Embryonic facial prominence (tissue), 1 donor: ENCODE results near the gene POLR2F.
"Not testable (repeated sequence)": the region's sequence is repeated elsewhere in the genome, so short reads cannot be mapped to it uniquely, and the experiment has no call there.

Experiments
- DNase-seq: peaks from one replicate; pipeline ENCODE4 v3.0.0-alpha.2; 2016; ENCODE audit errors: extremely low spot score

The POLR2F gene

GRCh38 chr22:37953062-37953436 is 450 bp upstream of the POLR2F start:
- DNase-seq = no peak

- DNase-seq = no peak
Measured at GRCh38 chr22:37954686-37955085, 1.2 kb downstream of the POLR2F start.

GRCh38 chr22:37955825-37956397 is 2.4 kb downstream of the POLR2F start:
- DNase-seq = not testable (repeated sequence)

GRCh38 chr22:37957232-37957631 is 3.7 kb downstream of the POLR2F start:
- DNase-seq = no peak

- no peak for DNase-seq
Measured at GRCh38 chr22:37959231-37959825, 5.8 kb downstream of the POLR2F start.

GRCh38 chr22:37961062-37961461 is 7.6 kb downstream of the POLR2F start:
- no peak for DNase-seq

GRCh38 chr22:37965940-37966664 is 12.6 kb downstream of the POLR2F start:
- DNase-seq = no peak

GRCh38 chr22:37967147-37967546 is 13.6 kb downstream of the POLR2F start:
- no peak for DNase-seq

- DNase-seq = no peak
Measured at GRCh38 chr22:37967637-37968451, 14.3 kb downstream of the POLR2F start.

- no peak for DNase-seq
Measured at GRCh38 chr22:37968452-37969251, 15.2 kb downstream of the POLR2F start.

- DNase-seq = no peak
Measured at GRCh38 chr22:37970864-37971263, 17.4 kb downstream of the POLR2F start.

- no peak for DNase-seq
Measured at GRCh38 chr22:37971475-37972434, 18.3 kb downstream of the POLR2F start.

GRCh38 chr22:37972527-37972926 is 19.0 kb downstream of the POLR2F start:
- DNase-seq = no peak

GRCh38 chr22:37973271-37974170 is 20.0 kb downstream of the POLR2F start:
- DNase-seq = no peak

- DNase-seq = no peak
Measured at GRCh38 chr22:37975153-37975552, 21.7 kb downstream of the POLR2F start.

GRCh38 chr22:37976022-37976421 is 22.5 kb downstream of the POLR2F start:
- DNase-seq = not testable (repeated sequence)

GRCh38 chr22:37976547-37976946 is 23.0 kb downstream of the POLR2F start:
- DNase-seq = no peak

GRCh38 chr22:37979782-37980181 is 26.3 kb downstream of the POLR2F start:
- no peak for DNase-seq

GRCh38 chr22:37981282-37982011 is 27.9 kb downstream of the POLR2F start:
- no peak for DNase-seq
